Liver (tissue), 9 donors: ENCODE results near the gene ARL6IP4. TPM values are rescaled to one million over a fixed set of nuclear protein-coding genes. Genes with fewer than 3 reads are reported as not detected.

Experiments
- DNase-seq: peaks from one replicate; pipeline ENCODE4 v3.0.0-alpha.2; 2017; ENCODE audit warnings: low spot score
- H3K27ac ChIP-seq, 2 donors: one replicate each; pipeline ENCODE4 v1.7.0; 2013; ENCODE audit warnings: inconsistent platforms in 2 of 2, low read length in 2 of 2, control low read depth in 1 of 2, low read depth in 1 of 2, mild to moderate bottlenecking in 1 of 2
- H3K27me3 ChIP-seq, 4 donors: one replicate each; pipeline versions ENCODE4 v1.6.1 to v1.7.0; 2013; ENCODE audit warnings: low read length in 3 of 4, inconsistent platforms in 1 of 4, mild to moderate bottlenecking in 1 of 4, moderate library complexity in 1 of 4; ENCODE audit not compliant: control insufficient read depth in 4 of 4, insufficient read depth in 4 of 4
- H3K36me3 ChIP-seq, 4 donors: one replicate each; pipeline versions ENCODE4 v1.6.1 to v1.7.0; 2013; ENCODE audit warnings: low read length in 3 of 4, mild to moderate bottlenecking in 3 of 4, low read depth in 1 of 4, moderate library complexity in 1 of 4; ENCODE audit not compliant: control insufficient read depth in 4 of 4, insufficient read depth in 3 of 4
- H3K4me1 ChIP-seq, 4 donors: one replicate each; pipeline versions ENCODE4 v1.6.1 to v1.7.0; 2013; ENCODE audit warnings: low read length in 3 of 4, mild to moderate bottlenecking in 3 of 4, moderate library complexity in 1 of 4; ENCODE audit not compliant: control insufficient read depth in 4 of 4, insufficient read depth in 4 of 4
- H3K4me3 ChIP-seq, 3 donors: one replicate each; pipeline versions ENCODE4 v1.6.1 to v1.7.0; 2013; ENCODE audit warnings: low read length in 3 of 3, control low read depth in 1 of 3, low read depth in 1 of 3, mild to moderate bottlenecking in 1 of 3
- H3K9ac ChIP-seq, 2 donors: one replicate each; pipeline ENCODE4 v1.7.0; 2013; ENCODE audit warnings: low read length in 2 of 2, mild to moderate bottlenecking in 2 of 2, moderate library complexity in 2 of 2, control low read depth in 1 of 2, low read depth in 1 of 2
- H3K9me3 ChIP-seq, 4 donors: one replicate each; pipeline versions ENCODE4 v1.6.1 to v1.7.0; 2013; ENCODE audit warnings: low read length in 3 of 4; ENCODE audit not compliant: control insufficient read depth in 4 of 4
- EGR1 ChIP-seq, 2 donors: IDR thresholded peaks; 2 replicates each; pipeline ENCODE4 v1.6.1; 2016 to 2018; ENCODE audit warnings: antibody characterized with exemption in 2 of 2, low read depth in 2 of 2
- FOXA2 ChIP-seq: IDR thresholded peaks from 2 replicates; pipeline ENCODE4 v1.6.1; 2016; ENCODE audit warnings: antibody characterized with exemption
- HNF4A ChIP-seq, 2 donors: conservative IDR thresholded peaks; 2 replicates each; pipeline ENCODE4 v1.6.1; 2016; ENCODE audit warnings: antibody characterized with exemption in 2 of 2, mild to moderate bottlenecking in 2 of 2
- HNF4G ChIP-seq: IDR thresholded peaks from 2 replicates; pipeline ENCODE4 v1.6.1; 2016; ENCODE audit warnings: antibody characterized with exemption
- JUND ChIP-seq, 2 donors: IDR thresholded peaks; 2 replicates each; pipeline ENCODE4 v1.6.1; 2016; ENCODE audit warnings: antibody characterized with exemption in 2 of 2
- NR2F2 ChIP-seq: IDR thresholded peaks from 2 replicates; pipeline ENCODE4 v1.6.1; 2016; ENCODE audit warnings: antibody characterized with exemption
- RAD21 ChIP-seq, 2 donors: IDR thresholded peaks; 2 replicates each; pipeline ENCODE4 v1.6.1; 2016; ENCODE audit warnings: antibody characterized with exemption in 2 of 2, mild to moderate bottlenecking in 2 of 2
- RXRA ChIP-seq, 2 donors: IDR thresholded peaks; 2 replicates each; pipeline ENCODE4 v1.6.1; 2017 to 2018; ENCODE audit warnings: antibody characterized with exemption in 2 of 2, mild to moderate bottlenecking in 1 of 2
- SP1 ChIP-seq: IDR thresholded peaks from 2 replicates; pipeline ENCODE4 v1.6.1; 2018; ENCODE audit warnings: antibody characterized with exemption, mild to moderate bottlenecking
- TAF1 ChIP-seq: conservative IDR thresholded peaks from 2 replicates; pipeline ENCODE4 v1.6.1; 2016; ENCODE audit warnings: antibody characterized with exemption, mild to moderate bottlenecking
- YY1 ChIP-seq: IDR thresholded peaks from 2 replicates; pipeline ENCODE4 v1.6.1; 2016; ENCODE audit warnings: antibody characterized with exemption, mild to moderate bottlenecking
- WGBS: extraction: QIAGEN DNeasy Blood & Tissue Kit; methylation state at CpG from one replicate; pipeline ENCODE4 v1.1.7; 2013; 5-methylcytosine and 5-hydroxymethylcytosine counted together
- polyA plus RNA-seq, 2 donors: library from polyadenylated mRNA; stranded (reverse) in 1 of 2; unstranded in 1 of 2; fragments of 200-250 nt in 1 of 2; fragments of >200 nt in 1 of 2; fragmentation: Nextera tagmentation in 1 of 2; extraction: Ambion mirVana in 1 of 2; gene quantifications; one replicate each; pipeline versions ENCODE4 v1.2.1 to v1.2.3, GENCODE V29; 2013 to 2015
- total RNA-seq, 2 donors: library from RNA; depleted of rRNA; stranded (reverse); fragments of >200 nt; gene quantifications; one replicate each; pipeline ENCODE4 v1.2.3, GENCODE V29; 2014
- TF ChIP-seq, protein P1 (sequence below): IDR thresholded peaks from 2 replicates; pipeline ENCODE4 v1.6.1; 2016; ENCODE audit warnings: antibody characterized with exemption
- TF ChIP-seq, protein P2 (sequence below): IDR thresholded peaks from 2 replicates; pipeline ENCODE4 v1.6.1; 2016; ENCODE audit warnings: antibody characterized with exemption, mild to moderate bottlenecking
- TF ChIP-seq, protein P3 (sequence below): IDR thresholded peaks from 2 replicates; pipeline ENCODE4 v1.6.1; 2016; ENCODE audit warnings: antibody characterized with exemption
- TF ChIP-seq, protein P4 (sequence below): fragments of 150-350 bp; IDR thresholded peaks from 2 replicates; pipeline ENCODE4 v1.5.1; 2017; ENCODE audit warnings: improper control_type of control experiment, low read depth, low read length; ENCODE audit not compliant: missing input control
- donor health status: healthy.
- donor health status: healthy.
- donor health status: healthy.
- donor health status: healthy.
- donor health status: healthy.

The ARL6IP4 gene
- total and polyA plus RNA-seq, 4 donors: 59.2 to 187 (median 121) TPM

DNA sequence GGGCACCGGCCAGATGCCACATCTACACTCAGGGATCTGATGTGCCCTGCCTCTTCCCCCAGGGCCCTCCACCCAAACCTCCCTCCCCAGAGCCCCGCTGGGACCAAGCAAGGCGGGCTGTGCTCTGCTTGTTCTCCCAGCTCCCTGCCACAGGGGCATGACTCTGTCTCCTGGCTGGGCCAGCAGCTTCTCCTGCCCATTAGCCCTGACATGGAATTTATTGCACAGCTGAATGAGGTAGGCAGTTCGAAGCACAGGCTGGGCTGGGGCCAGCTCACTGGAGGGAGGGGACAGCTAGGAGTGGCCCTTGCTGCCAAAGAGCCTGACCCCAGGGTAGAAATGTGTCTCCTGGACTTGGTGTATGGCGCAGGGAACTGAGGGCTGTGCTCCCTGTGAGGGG lies 42.4 kb downstream of the ARL6IP4 start:
- Histone ChIP-seq H3K36me3 (peaks cover 0 to 17% (median 6%) of the 10 kb centered on the region in 4 donors), H3K4me3 (no peak overlapping the region), H3K9ac (no peak overlapping the region), H3K27me3 (no peaks in the 10 kb centered on the region), H3K9me3 (no peaks in the 10 kb centered on the region), H3K27ac (no peak overlapping the region), H3K4me1 (peaks cover 0 to 10% (median 6%) of the 10 kb centered on the region in 4 donors)
- TF ChIP-seq, protein P1, sequence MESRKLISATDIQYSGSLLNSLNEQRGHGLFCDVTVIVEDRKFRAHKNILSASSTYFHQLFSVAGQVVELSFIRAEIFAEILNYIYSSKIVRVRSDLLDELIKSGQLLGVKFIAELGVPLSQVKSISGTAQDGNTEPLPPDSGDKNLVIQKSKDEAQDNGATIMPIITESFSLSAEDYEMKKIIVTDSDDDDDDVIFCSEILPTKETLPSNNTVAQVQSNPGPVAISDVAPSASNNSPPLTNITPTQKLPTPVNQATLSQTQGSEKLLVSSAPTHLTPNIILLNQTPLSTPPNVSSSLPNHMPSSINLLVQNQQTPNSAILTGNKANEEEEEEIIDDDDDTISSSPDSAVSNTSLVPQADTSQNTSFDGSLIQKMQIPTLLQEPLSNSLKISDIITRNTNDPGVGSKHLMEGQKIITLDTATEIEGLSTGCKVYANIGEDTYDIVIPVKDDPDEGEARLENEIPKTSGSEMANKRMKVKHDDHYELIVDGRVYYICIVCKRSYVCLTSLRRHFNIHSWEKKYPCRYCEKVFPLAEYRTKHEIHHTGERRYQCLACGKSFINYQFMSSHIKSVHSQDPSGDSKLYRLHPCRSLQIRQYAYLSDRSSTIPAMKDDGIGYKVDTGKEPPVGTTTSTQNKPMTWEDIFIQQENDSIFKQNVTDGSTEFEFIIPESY: no peak
- TF ChIP-seq RAD21 (IDR thresholded peaks at IDR 0.05): no peak
- no peak for TF ChIP-seq RXRA (IDR thresholded peaks at IDR 0.05)
- TF ChIP-seq EGR1 (IDR thresholded peaks at IDR 0.05; ENCODE audit: low read depth in 2 of 2): no peak
- no peak for TF ChIP-seq HNF4G
- TF ChIP-seq, protein P2, sequence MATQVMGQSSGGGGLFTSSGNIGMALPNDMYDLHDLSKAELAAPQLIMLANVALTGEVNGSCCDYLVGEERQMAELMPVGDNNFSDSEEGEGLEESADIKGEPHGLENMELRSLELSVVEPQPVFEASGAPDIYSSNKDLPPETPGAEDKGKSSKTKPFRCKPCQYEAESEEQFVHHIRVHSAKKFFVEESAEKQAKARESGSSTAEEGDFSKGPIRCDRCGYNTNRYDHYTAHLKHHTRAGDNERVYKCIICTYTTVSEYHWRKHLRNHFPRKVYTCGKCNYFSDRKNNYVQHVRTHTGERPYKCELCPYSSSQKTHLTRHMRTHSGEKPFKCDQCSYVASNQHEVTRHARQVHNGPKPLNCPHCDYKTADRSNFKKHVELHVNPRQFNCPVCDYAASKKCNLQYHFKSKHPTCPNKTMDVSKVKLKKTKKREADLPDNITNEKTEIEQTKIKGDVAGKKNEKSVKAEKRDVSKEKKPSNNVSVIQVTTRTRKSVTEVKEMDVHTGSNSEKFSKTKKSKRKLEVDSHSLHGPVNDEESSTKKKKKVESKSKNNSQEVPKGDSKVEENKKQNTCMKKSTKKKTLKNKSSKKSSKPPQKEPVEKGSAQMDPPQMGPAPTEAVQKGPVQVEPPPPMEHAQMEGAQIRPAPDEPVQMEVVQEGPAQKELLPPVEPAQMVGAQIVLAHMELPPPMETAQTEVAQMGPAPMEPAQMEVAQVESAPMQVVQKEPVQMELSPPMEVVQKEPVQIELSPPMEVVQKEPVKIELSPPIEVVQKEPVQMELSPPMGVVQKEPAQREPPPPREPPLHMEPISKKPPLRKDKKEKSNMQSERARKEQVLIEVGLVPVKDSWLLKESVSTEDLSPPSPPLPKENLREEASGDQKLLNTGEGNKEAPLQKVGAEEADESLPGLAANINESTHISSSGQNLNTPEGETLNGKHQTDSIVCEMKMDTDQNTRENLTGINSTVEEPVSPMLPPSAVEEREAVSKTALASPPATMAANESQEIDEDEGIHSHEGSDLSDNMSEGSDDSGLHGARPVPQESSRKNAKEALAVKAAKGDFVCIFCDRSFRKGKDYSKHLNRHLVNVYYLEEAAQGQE: no peak
- no peak for TF ChIP-seq TAF1
- no peak for TF ChIP-seq SP1
- TF ChIP-seq FOXA2: no peak
- TF ChIP-seq YY1: no peak
- TF ChIP-seq, protein P3, sequence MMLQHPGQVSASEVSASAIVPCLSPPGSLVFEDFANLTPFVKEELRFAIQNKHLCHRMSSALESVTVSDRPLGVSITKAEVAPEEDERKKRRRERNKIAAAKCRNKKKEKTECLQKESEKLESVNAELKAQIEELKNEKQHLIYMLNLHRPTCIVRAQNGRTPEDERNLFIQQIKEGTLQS: no peak
- DNase-seq: no peak
- WGBS: 94% methylated on average over 5 of the region's 5 CpGs

DNA sequence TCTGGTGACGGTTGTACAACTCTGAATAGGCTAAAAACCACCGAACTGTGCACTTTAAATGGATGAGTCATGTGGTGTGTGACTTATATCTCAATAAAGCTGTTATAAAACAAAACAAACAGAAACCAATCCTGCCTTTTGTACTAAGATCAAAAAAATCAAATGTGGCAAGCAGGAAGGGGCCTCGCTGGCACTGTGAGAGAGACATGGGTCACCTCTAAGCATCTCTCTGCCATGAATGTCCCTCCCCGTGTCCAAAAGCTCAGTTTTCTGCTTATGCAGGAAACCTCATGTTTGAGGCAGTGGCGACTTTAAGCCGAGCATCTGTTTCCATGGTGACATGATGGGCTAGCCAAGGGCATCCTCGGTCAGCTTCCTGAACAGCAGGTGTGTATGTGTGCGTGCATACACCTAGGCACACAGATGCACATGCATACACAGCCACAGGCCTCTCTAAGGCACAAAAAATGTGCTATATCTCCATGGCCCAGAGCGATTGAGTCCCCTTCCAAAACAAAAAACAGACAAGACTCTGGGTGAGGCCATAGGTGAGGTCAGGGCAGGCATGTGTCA lies 44.4 kb downstream of the ARL6IP4 start:
- TF ChIP-seq HNF4A (conservative IDR thresholded peaks at IDR 0.05) (no peak), SP1 (no peak), EGR1 (IDR thresholded peaks at IDR 0.05; ENCODE audit: low read depth in 2 of 2) (no peak), YY1 (no peak), RAD21 (IDR thresholded peaks at IDR 0.05) (no peak), NR2F2 (no peak), JUND (IDR thresholded peaks at IDR 0.05) (no peak)
- TF ChIP-seq, protein P3: no peak
- TF ChIP-seq, protein P4, sequence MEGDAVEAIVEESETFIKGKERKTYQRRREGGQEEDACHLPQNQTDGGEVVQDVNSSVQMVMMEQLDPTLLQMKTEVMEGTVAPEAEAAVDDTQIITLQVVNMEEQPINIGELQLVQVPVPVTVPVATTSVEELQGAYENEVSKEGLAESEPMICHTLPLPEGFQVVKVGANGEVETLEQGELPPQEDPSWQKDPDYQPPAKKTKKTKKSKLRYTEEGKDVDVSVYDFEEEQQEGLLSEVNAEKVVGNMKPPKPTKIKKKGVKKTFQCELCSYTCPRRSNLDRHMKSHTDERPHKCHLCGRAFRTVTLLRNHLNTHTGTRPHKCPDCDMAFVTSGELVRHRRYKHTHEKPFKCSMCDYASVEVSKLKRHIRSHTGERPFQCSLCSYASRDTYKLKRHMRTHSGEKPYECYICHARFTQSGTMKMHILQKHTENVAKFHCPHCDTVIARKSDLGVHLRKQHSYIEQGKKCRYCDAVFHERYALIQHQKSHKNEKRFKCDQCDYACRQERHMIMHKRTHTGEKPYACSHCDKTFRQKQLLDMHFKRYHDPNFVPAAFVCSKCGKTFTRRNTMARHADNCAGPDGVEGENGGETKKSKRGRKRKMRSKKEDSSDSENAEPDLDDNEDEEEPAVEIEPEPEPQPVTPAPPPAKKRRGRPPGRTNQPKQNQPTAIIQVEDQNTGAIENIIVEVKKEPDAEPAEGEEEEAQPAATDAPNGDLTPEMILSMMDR: no peak
- DNase-seq: no peak
- peaks cover 0 to 6% (median 0%) of the 10 kb centered on the region in 4 donors for H3K4me1 ChIP-seq
- H3K27me3 ChIP-seq: no peaks in the 10 kb centered on the region
- no peak overlapping the region for H3K4me3 ChIP-seq
- no peaks in the 10 kb centered on the region for H3K9me3 ChIP-seq
- no peak overlapping the region for H3K9ac ChIP-seq
- peaks cover 0 to 23% (median 7%) of the 10 kb centered on the region in 4 donors for H3K36me3 ChIP-seq
- H3K27ac ChIP-seq: no peak overlapping the region
- 78% methylated on average over 9 of the region's 9 CpGs for WGBS
